LNCaP clone FGC (cell line): Measurements from ENCODE around the gene DOCK2.

Experiments used
- DNase-seq: peaks from one replicate; pipeline ENCODE4 v3.0.0-alpha.2; 2011; ENCODE audit warnings: low read depth
- H3K4me3 ChIP-seq: 2 replicates; pipeline ENCODE4 v1.5.1; 2011; ENCODE audit warnings: mild to moderate bottlenecking, low read depth, low read length, control low read depth
- CTCF ChIP-seq: IDR thresholded peaks from 2 replicates; pipeline ENCODE4 v1.5.1; 2012; ENCODE audit warnings: mild to moderate bottlenecking; ENCODE audit not compliant: control insufficient read depth, insufficient read depth; ENCODE audit errors: extremely low read depth

The DOCK2 gene

GRCh38 chr5:169880012-169880663 is 243.1 kb downstream of the DOCK2 start:
- no peak for DNase-seq
- TF ChIP-seq CTCF = no peak
- H3K4me3 ChIP-seq = no peak overlapping the region

GRCh38 chr5:169880785-169881184 is 243.7 kb downstream of the DOCK2 start:
- TF ChIP-seq CTCF = no peak
- no peak overlapping the region for H3K4me3 ChIP-seq
- DNase-seq = peak; percentile 10

GRCh38 chr5:169881702-169882303 is 244.7 kb downstream of the DOCK2 start:
- H3K4me3 ChIP-seq = no peak overlapping the region
- TF ChIP-seq CTCF = no peak
- DNase-seq = no peak

GRCh38 chr5:169886033-169886432 is 249.0 kb downstream of the DOCK2 start:
- no peak overlapping the region for H3K4me3 ChIP-seq
- no peak for TF ChIP-seq CTCF
- no peak for DNase-seq

GRCh38 chr5:169886677-169887076 is 249.6 kb downstream of the DOCK2 start:
- DNase-seq = no peak
- no peak for TF ChIP-seq CTCF
- H3K4me3 ChIP-seq = no peak overlapping the region

- DNase-seq = no peak
- no peak overlapping the region for H3K4me3 ChIP-seq
- TF ChIP-seq CTCF = no peak
Measured at GRCh38 chr5:169889572-169889971, 252.5 kb downstream of the DOCK2 start.

GRCh38 chr5:169893010-169893409 is 255.9 kb downstream of the DOCK2 start:
- H3K4me3 ChIP-seq = no peak overlapping the region
- TF ChIP-seq CTCF = no peak
- no peak for DNase-seq
